PC-9 (cell line): ENCODE results near the gene LARGE2. TPM values are rescaled to one million over a fixed set of nuclear protein-coding genes. Genes with fewer than 3 reads are reported as not detected.

Experiments used
- BruUV-seq: library from RNA; stranded (reverse); fragments of 400-500 nt; replicated peaks from 2 replicates; lab custom pipeline; 2021; lab: Mats Ljungman, UMichigan
- CTCF ChIA-PET: fragments of 300-600 bp; sonication (Branson Sonifier 250); formaldehyde crosslinking; loops from one replicate; lab custom pipeline; 2022; ENCODE audit warnings: antibody characterized with exemption; lab: Charles Lee
- POLR2A ChIA-PET: fragments of 300-600 bp; sonication (Branson Sonifier 250); formaldehyde crosslinking; loops from one replicate; lab custom pipeline; 2022; ENCODE audit warnings: antibody characterized with exemption; ENCODE audit not compliant: unreplicated experiment; lab: Charles Lee
- DNase-seq, 2 experiments: peaks; one replicate each; pipeline versions ENCODE4 v3.0.0 to v3.0.0-alpha.2; 2015 to 2022; ENCODE audit warnings: mixed read lengths in 1 of 2
- H2AFZ ChIP-seq: fragments of 200-600 bp; sonication (generic); 2 replicates; pipeline ENCODE4 v1.8.1; 2017; ENCODE audit warnings: antibody characterized with exemption
- H3F3A ChIP-seq: fragments of 200-600 bp; sonication (generic); 2 replicates; pipeline ENCODE4 v1.8.1; 2017; ENCODE audit warnings: antibody characterized with exemption, mild to moderate bottlenecking, low read depth; ENCODE audit not compliant: insufficient read depth
- H3K27ac ChIP-seq: fragments of 200-600 bp; sonication (generic); 2 replicates; pipeline ENCODE4 v1.6.1; 2016; ENCODE audit warnings: mixed run types
- H3K27me3 ChIP-seq: fragments of 200-600 bp; sonication (generic); 2 replicates; pipeline ENCODE4 v1.6.1; 2016; ENCODE audit warnings: low read depth, mixed run types; ENCODE audit not compliant: insufficient read depth
- H3K36me3 ChIP-seq: fragments of 200-600 bp; sonication (generic); 2 replicates; pipeline ENCODE4 v1.6.1; 2016; ENCODE audit warnings: low read depth, mixed run types
- H3K4me1 ChIP-seq: fragments of 200-600 bp; sonication (generic); replicated peaks from 2 replicates; pipeline ENCODE4 v1.6.1; 2016; ENCODE audit warnings: mixed run types; ENCODE audit not compliant: insufficient read depth
- H3K4me2 ChIP-seq: fragments of 200-600 bp; sonication (generic); 2 replicates; pipeline ENCODE4 v1.6.1; 2017; ENCODE audit warnings: mixed run types
- H3K4me3 ChIP-seq: fragments of 200-600 bp; sonication (generic); 2 replicates; pipeline ENCODE4 v1.6.1; 2016; ENCODE audit warnings: mixed run types
- H3K79me2 ChIP-seq: fragments of 200-600 bp; sonication (generic); 2 replicates; pipeline ENCODE4 v1.6.1; 2017; ENCODE audit warnings: low read depth, mixed run types
- H3K9me2 ChIP-seq: fragments of 200-600 bp; sonication (generic); 2 replicates; pipeline ENCODE4 v1.8.1; 2017; ENCODE audit warnings: mild to moderate bottlenecking; ENCODE audit not compliant: insufficient read depth
- H3K9me3 ChIP-seq: fragments of 200-600 bp; sonication (generic); 2 replicates; pipeline ENCODE4 v1.8.1; 2016; ENCODE audit warnings: low read depth; ENCODE audit not compliant: insufficient read depth
- H4K20me1 ChIP-seq: fragments of 200-600 bp; sonication (generic); 2 replicates; pipeline ENCODE4 v1.8.1; 2017; ENCODE audit not compliant: insufficient read depth
- EZH2 ChIP-seq: fragments of 200-600 bp; sonication (generic); IDR thresholded peaks from 2 replicates; pipeline ENCODE4 v1.8.0; 2017; ENCODE audit warnings: antibody characterized with exemption, low read depth
- intact Hi-C: fragments of 100-400 bp; cut with micrococcal nuclease; formaldehyde crosslinking; loops from one replicate; pipeline ENCODE4 v1.10.0; 2022; ENCODE audit not compliant: unreplicated experiment
- total RNA-seq: library from RNA; stranded (reverse); gene quantifications from 2 replicates; pipeline ENCODE4 v1.2.3, GENCODE V29; 2021
- TF ChIP-seq, protein P1 (sequence below): fragments of 200-600 bp; sonication (generic); conservative IDR thresholded peaks from 2 replicates; pipeline ENCODE4 v1.6.1; 2017; ENCODE audit warnings: mixed run types, antibody characterized with exemption, mild to moderate bottlenecking, moderate library complexity

Gene LARGE2
- total RNA-seq, 1 experiment from 2014 or later = 2.6 TPM

- Histone ChIP-seq H3K79me2 (no peaks in the 10 kb centered on the region), H2AFZ (no peak overlapping the region), H3K9me3 (no peaks in the 10 kb centered on the region), H3F3A (no peaks in the 10 kb centered on the region), H3K4me2 (no peak overlapping the region), H3K4me1 (no peaks in the 10 kb centered on the region), H3K4me3 (no peak overlapping the region), H3K36me3 (peaks cover 7% of the 10 kb centered on the region; the same call in 1 of the 2 replicates), H3K27me3 (no peaks in the 10 kb centered on the region), H4K20me1 (peaks cover 8% of the 10 kb centered on the region; the same call in 1 of the 2 replicates), H3K9me2 (no peaks in the 10 kb centered on the region), H3K27ac (no peak overlapping the region)
- ChIA-PET CTCF (no interaction called here), POLR2A (no interaction called here)
- BruUV-seq = no TSS peak
- TF ChIP-seq, protein P1, sequence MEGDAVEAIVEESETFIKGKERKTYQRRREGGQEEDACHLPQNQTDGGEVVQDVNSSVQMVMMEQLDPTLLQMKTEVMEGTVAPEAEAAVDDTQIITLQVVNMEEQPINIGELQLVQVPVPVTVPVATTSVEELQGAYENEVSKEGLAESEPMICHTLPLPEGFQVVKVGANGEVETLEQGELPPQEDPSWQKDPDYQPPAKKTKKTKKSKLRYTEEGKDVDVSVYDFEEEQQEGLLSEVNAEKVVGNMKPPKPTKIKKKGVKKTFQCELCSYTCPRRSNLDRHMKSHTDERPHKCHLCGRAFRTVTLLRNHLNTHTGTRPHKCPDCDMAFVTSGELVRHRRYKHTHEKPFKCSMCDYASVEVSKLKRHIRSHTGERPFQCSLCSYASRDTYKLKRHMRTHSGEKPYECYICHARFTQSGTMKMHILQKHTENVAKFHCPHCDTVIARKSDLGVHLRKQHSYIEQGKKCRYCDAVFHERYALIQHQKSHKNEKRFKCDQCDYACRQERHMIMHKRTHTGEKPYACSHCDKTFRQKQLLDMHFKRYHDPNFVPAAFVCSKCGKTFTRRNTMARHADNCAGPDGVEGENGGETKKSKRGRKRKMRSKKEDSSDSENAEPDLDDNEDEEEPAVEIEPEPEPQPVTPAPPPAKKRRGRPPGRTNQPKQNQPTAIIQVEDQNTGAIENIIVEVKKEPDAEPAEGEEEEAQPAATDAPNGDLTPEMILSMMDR = no peak
- TF ChIP-seq EZH2 = no peak
- no peak for DNase-seq
- intact Hi-C loops = no loop called here
These were observed 52.4 kb downstream of the LARGE2 start for GRCh38 chr11:45974806-45975205.

Other genes with a start within 250 kb of the LARGE2 start
- gene SLC35C1, start 117.5 kb upstream of the LARGE2 start, total RNA-seq = 15.2 and 15.6 TPM in 2 replicates
- gene CRY2, start 75.2 kb upstream of the LARGE2 start, total RNA-seq = 17.5 and 27.3 TPM in 2 replicates
- gene MAPK8IP1, start 37.0 kb upstream of the LARGE2 start, total RNA-seq = 13.6 and 18.8 TPM in 2 replicates
- gene FREY1, start 15.4 kb upstream of the LARGE2 start, total RNA-seq = 2.2 and 4.2 TPM in 2 replicates
- gene PEX16, start 4.8 kb upstream of the LARGE2 start, total RNA-seq = 35.8 and 48.6 TPM in 2 replicates
- gene PHF21A, start 198.8 kb downstream of the LARGE2 start, total RNA-seq = 45.6 and 54.3 TPM in 2 replicates